ENCODE data around the gene PPIL3. TPM values are rescaled to one million over a fixed set of nuclear protein-coding genes. Genes with fewer than 3 reads are reported as not detected.

The PPIL3 gene
- total RNA-seq (2021) (37.2 and 48.3 TPM in 2 replicates), Bru-seq, nascent RNA (percentile 77 among the genes with signal in this experiment), BruChase-seq, experiment 1, labeled RNA remaining after a 2-hour chase (percentile 70 among the genes with signal in this experiment), BruChase-seq, experiment 2, labeled RNA remaining after a 6-hour chase (percentile 78 among the genes with signal in this experiment)
- long read RNA-seq, transcript PPIL3-202 (7 exons, 1,194 nt), result major isoform, 25 of 45 reads
- long read RNA-seq, partial matches to known transcripts, result 2 of 45 reads
- long read RNA-seq, other reads (novel, unspliced or antisense), result 10 of 45 reads

DNA sequence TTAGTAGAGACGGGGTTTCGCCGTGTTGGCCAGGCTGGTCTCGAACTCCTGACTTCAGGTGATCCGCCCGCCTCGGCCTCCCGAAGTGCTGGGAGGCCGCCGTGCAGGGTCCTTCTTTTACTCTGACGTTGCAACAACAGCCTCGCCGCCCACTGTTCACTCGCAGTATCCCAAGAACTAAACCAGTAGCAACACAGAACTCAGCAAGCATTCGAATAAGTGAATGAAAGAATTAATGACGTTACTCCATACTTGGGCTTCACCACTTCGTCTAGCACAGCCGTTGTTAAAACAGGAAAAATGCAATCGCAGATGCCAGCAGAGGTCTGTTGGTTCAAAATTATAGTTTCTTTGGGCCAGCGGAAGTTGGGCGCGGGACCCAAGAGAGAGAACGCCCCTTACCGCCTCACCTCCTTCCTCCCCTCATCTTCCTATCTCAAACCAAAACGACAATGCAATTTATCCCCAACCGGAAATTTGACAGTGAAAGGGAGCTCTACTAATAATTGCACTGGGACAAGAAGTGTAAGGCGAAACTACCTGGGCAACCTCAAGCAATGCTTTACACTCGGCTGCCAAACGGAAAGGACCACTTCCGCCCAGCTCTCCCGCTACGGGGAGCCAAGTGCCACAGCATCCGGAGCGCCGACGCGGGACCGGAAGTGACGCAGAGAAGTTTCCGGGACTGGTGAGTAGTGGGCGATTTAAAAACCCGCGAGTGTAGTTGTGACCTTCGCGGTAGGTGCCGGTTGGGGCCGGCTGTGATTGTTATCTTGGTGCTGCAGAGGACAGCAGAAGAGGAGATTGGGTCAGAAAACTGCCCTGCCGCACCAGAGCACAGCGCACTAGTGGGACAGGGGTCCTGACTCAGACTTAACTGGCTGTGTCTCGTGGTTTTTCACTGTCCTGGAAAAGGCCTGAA, at the start of gene PPIL3, which contains the start of gene NIF3L1:
Gene PPIL3 (minus strand): TSS at position 374 of the 922 bp plus-strand sequence. CDS start 1,462 bp downstream, outside the sequence.
Gene NIF3L1 (plus strand): TSS at position 668 of the 922 bp plus-strand sequence. CDS start 2,573 bp downstream, outside the sequence.
- DNase-seq (ENCODE audit: low spot score), result peak; percentile 100
- Histone ChIP-seq H3K27ac (ENCODE audit: low read depth, low read length, poor library complexity, severe bottlenecking) (peak within 1 kb of the TSS; percentile 94), H3K27me3 (replicated peaks; ENCODE audit: insufficient read depth, low read depth, low read length, poor library complexity) (no peaks in the 10 kb centered on the region), H3K4me3 (ENCODE audit: low read depth, low read length, poor library complexity, severe bottlenecking) (peak within 1 kb of the TSS; percentile 61), H3K36me3 (ENCODE audit: insufficient read depth, low read length, poor library complexity, severe bottlenecking) (peaks cover 19% of the 10 kb centered on the region), H3K9me3 (ENCODE audit: low read depth, low read length, poor library complexity, severe bottlenecking) (no peaks in the 10 kb centered on the region), H3K4me1 (ENCODE audit: insufficient read depth, low read length, poor library complexity, severe bottlenecking) (peaks cover 7% of the 10 kb centered on the region)
- ChIA-PET POLR2A (ENCODE audit: low non-redundant PET) (interaction anchor here (0.6 to 1.4 kb wide), 4 partner anchors 24 to 269 kb away, joined by 3 to 10 read pairs (median 4); partner anchors contain the start of gene CLK1), CTCF (interaction anchor here (0.6 to 1.1 kb wide), 3 partner anchors 13 to 38 kb away, joined by 3 to 4 read pairs (median 3); no protein-coding TSS in a partner anchor)
- intact Hi-C loops (cut with micrococcal nuclease; ENCODE audit: unreplicated experiment), result loop anchor here (1.0 kb wide), 1 partner anchor 176 kb away; no protein-coding TSS in a partner anchor
- TF ChIP-seq, protein P1, sequence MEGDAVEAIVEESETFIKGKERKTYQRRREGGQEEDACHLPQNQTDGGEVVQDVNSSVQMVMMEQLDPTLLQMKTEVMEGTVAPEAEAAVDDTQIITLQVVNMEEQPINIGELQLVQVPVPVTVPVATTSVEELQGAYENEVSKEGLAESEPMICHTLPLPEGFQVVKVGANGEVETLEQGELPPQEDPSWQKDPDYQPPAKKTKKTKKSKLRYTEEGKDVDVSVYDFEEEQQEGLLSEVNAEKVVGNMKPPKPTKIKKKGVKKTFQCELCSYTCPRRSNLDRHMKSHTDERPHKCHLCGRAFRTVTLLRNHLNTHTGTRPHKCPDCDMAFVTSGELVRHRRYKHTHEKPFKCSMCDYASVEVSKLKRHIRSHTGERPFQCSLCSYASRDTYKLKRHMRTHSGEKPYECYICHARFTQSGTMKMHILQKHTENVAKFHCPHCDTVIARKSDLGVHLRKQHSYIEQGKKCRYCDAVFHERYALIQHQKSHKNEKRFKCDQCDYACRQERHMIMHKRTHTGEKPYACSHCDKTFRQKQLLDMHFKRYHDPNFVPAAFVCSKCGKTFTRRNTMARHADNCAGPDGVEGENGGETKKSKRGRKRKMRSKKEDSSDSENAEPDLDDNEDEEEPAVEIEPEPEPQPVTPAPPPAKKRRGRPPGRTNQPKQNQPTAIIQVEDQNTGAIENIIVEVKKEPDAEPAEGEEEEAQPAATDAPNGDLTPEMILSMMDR (conservative IDR thresholded peaks at IDR 0.05; ENCODE audit: low read depth, low read length), result no peak; the same call in 1 of the 2 replicates
- no peak for TF ChIP-seq EZH2 (IDR thresholded peaks at IDR 0.05; ENCODE audit: borderline replicate concordance, low read depth, low read length, poor library complexity, severe bottlenecking)
- BruUV-seq (replicated peaks), result TSS peak; percentile 37

DNA sequence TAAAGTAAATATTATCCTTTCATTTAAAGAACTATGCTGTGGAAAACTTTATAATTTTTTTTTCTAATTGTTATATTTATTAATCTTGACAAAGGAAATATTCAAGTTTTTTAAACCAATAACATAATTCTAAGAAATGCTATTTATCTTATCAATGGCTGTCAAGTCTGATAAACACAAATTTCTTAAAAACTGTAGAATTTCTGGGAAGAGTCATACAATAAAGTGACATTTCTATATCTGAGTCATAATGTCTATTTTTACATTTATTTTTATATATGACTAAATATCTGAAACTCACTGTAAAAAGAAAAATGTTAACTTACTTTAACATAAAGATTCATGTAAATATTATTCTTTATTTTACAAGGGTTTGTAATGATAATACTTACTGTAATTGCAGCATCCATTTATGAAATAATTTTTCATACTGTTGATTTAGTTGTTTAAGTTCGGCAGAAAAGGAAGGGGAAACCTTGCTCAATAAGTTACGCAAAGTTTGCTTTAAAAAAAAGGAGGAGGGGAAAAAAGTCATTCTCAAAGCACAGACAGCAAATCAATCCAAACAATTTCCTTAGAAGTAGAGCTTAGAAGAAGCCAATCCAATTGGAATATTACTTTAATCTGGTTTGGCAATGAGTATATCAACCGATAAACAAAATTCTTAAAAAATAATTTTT, 42.2 kb upstream of the PPIL3 start:
- H3K36me3 ChIP-seq (ENCODE audit: insufficient read depth, low read length, poor library complexity, severe bottlenecking), result peaks cover 29% of the 10 kb centered on the region
- H3K27me3 ChIP-seq (replicated peaks; ENCODE audit: insufficient read depth, low read depth, low read length, poor library complexity), result no peaks in the 10 kb centered on the region
- ChIA-PET POLR2A (ENCODE audit: low non-redundant PET) (no interaction called here), CTCF (no interaction called here)
- no peak overlapping the region for H3K27ac ChIP-seq (ENCODE audit: low read depth, low read length, poor library complexity, severe bottlenecking)
- TF ChIP-seq, protein P1 (conservative IDR thresholded peaks at IDR 0.05; ENCODE audit: low read depth, low read length), result no peak
- no peak for TF ChIP-seq EZH2 (IDR thresholded peaks at IDR 0.05; ENCODE audit: borderline replicate concordance, low read depth, low read length, poor library complexity, severe bottlenecking)
- H3K9me3 ChIP-seq (ENCODE audit: low read depth, low read length, poor library complexity, severe bottlenecking), result no peaks in the 10 kb centered on the region
- H3K4me1 ChIP-seq (ENCODE audit: insufficient read depth, low read length, poor library complexity, severe bottlenecking), result no peaks in the 10 kb centered on the region
- no peak for DNase-seq (ENCODE audit: low spot score)
- intact Hi-C loops (cut with micrococcal nuclease; ENCODE audit: unreplicated experiment), result no loop called here
- no TSS peak for BruUV-seq (replicated peaks)
- H3K4me3 ChIP-seq (ENCODE audit: low read depth, low read length, poor library complexity, severe bottlenecking), result no peak overlapping the region

Data from A673 (cell line).